GM03348 (cell line): Measurements from ENCODE around the gene TMEM190.
A peak's percentile ranks its signal among the peaks of the same experiment; 100 is the strongest.

Experiments
- DNase-seq: peaks from one replicate; pipeline ENCODE4 v3.0.0; 2012; ENCODE audit warnings: low spot score

Gene TMEM190

GRCh38 chr19:55352040-55352439, 24.6 kb upstream of the TMEM190 start:
- DNase-seq = no peak

GRCh38 chr19:55352549-55353145, 24.0 kb upstream of the TMEM190 start:
- no peak for DNase-seq

GRCh38 chr19:55353356-55353802, 23.2 kb upstream of the TMEM190 start:
- DNase-seq = no peak

- DNase-seq = peak; percentile 91
These were observed 22.6 kb upstream of the TMEM190 start for GRCh38 chr19:55353803-55354697.

GRCh38 chr19:55354698-55355212, 21.9 kb upstream of the TMEM190 start, which contains the start of gene COX6B2:
Gene COX6B2 (minus strand): TSS chr19:55354719. CDS start chr19:55354521, 198 bp downstream.
- no peak for DNase-seq

GRCh38 chr19:55355213-55355821, 21.3 kb upstream of the TMEM190 start:
- DNase-seq = no peak

- DNase-seq = no peak
These were observed 18.1 kb upstream of the TMEM190 start for GRCh38 chr19:55358493-55358892.

GRCh38 chr19:55358943-55359908, 17.4 kb upstream of the TMEM190 start:
- DNase-seq = no peak

GRCh38 chr19:55360902-55361301, 15.7 kb upstream of the TMEM190 start:
- DNase-seq = no peak

GRCh38 chr19:55362174-55362989, 14.2 kb upstream of the TMEM190 start:
- DNase-seq = no peak

GRCh38 chr19:55362990-55363716, 13.5 kb upstream of the TMEM190 start, which contains the start of gene GARIN5B:
Gene GARIN5B (minus strand): TSS chr19:55363260. CDS start chr19:55363066, 194 bp downstream.
- no peak for DNase-seq

GRCh38 chr19:55365245-55365644, 11.4 kb upstream of the TMEM190 start:
- DNase-seq = no peak

GRCh38 chr19:55365964-55366363, 10.7 kb upstream of the TMEM190 start:
- no peak for DNase-seq

GRCh38 chr19:55366790-55367189, 9.8 kb upstream of the TMEM190 start:
- DNase-seq = no peak

- no peak for DNase-seq
These were observed 8.5 kb upstream of the TMEM190 start for GRCh38 chr19:55368106-55368505.

GRCh38 chr19:55368701-55369563, 7.7 kb upstream of the TMEM190 start:
- peak; percentile 95 for DNase-seq

- peak; percentile 95 for DNase-seq
These were observed 6.8 kb upstream of the TMEM190 start for GRCh38 chr19:55369653-55370304.

- DNase-seq = peak; percentile 84
These were observed 6.2 kb upstream of the TMEM190 start, which contains the start of gene IL11 for GRCh38 chr19:55370305-55370988. Gene IL11 (minus strand): TSS chr19:55370463. CDS start chr19:55370310, 153 bp downstream.
